HG03520 (cell line): ENCODE data around the gene ITFG2.

Source experiments
- ATAC-seq: cut with Tn5 transposase; IDR thresholded peaks from one replicate; pipeline ENCODE4 v1.9.1; 2021; ENCODE audit warnings: mild to moderate bottlenecking, moderate library complexity; ENCODE audit not compliant: unreplicated experiment

The ITFG2 gene

GRCh38 chr12:2826721-2827515 lies 14.4 kb downstream of the ITFG2 start:
- ATAC-seq, result no peak

- ATAC-seq, result no peak
These were observed 16.8 kb downstream of the ITFG2 start for GRCh38 chr12:2829275-2829674.

DNA sequence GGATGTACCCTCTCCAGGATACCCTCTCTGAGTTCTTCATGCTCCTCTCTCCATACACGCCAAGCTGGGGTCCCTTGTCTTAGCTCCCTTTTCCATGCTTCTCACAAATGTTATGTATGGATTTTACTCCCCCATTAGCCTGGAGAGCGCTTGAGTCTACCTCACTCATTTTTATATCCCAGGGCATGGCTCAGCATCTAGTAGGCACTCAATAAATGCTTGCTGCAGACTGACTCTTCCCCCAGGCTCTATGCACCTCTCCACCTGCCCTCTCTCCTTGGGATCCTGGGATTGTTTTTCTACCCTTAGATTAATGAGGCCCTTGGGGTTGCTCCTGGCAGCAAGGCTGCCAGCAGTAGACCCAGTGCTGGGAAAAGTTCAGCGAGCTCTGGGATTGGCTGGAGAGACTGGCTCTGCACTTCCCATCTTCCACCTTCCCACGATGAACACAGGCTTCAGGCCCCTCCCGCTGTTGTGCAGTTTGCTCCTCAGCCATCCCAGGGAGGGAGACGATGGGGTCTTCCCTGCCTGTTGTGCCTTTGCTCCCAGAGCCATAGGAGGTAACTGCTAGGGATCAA lies 20.2 kb downstream of the ITFG2 start:
- ATAC-seq, result no peak

- no peak for ATAC-seq
These were observed 20.9 kb downstream of the ITFG2 start for GRCh38 chr12:2833327-2833726.

DNA sequence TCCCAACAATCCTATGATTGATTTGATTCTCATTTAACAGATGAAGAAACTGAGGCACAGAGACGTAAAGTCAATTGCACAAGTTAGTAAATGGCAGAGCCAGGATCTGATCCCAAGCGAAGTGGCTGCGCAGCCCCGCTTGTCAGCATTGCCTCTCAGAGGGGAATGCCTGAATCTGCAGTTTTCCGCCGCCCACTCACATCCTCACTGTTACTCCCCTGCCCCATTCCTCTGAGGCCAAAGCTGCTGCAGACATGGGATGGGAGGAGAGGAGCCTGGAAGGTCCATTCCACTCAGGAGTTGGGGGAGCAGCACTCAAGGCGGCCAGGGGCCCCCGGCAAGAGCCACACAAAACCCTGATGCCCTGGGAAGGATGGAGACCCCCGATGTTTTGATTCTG lies 21.3 kb downstream of the ITFG2 start:
- no peak for ATAC-seq

DNA sequence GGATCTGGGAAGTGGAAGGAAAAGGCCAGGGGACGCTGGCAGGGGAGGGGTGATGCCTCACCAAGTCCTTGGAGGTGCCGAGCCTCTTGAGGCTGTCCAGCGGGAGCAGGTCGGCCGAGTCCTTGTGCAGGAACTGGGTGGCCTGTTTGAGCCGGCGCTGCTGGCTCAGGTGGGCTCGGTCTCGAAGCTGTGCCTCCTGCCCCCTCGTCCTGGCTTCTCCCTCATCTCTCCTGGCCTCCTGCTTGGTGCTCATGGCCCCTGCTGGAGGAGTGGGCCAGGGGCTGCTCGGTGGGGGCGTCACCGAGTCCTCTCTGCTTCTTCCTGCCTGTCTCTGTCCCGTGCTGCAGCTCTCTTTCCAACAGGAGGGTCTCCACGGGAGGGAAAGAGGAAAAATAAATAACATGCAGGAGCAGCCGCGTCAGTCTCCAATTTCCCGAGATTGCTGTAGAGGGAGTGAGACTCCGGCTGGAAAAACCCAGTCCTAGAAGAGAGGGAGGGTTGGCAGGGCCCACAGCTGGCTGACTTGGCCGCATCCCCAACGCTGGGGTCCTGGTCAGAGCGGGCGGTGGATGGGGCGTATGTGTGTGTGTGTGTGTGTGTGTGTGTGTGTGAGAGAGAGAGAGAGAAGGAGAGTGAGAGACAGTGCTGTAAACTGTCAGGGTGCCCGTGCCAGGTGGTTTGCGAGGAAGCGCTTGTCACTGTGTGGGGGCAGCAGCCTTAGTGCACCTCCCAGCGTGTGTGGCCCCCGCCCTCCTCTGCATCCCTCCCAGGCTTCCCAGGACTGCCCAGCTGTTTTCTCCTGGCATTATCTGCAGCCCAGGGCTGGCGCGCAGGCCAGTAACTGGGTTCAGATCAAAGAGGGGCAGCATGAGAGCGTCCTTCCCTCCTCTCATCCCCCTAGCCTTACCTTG lies 22.4 kb downstream of the ITFG2 start, which contains the start of gene NRIP2:
NRIP2 (minus strand) TSS at position 455 of the 911 bp plus-strand sequence; CDS start at position 403, 52 bp downstream.
- ATAC-seq, result no peak

GRCh38 chr12:2835691-2836403 lies 23.4 kb downstream of the ITFG2 start:
- no peak for ATAC-seq

DNA sequence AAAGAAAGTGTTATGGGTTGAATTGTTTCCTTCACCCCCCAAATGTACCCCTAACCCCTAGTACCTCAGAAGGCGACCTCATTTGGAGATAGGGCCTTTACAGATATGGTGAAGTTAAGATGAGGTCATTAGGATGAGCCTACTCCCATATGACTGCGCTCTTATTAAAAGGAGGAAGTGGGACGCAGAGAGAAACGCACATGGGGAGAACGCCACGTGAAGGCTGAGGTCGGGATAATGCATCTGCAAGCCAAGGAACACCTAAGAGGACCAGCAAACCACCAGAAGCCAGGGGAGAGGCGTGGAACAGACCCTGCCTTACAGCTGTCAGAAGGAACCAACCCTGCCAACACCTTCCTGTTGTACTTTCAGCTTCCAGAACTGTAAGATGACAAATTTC lies 24.1 kb downstream of the ITFG2 start:
- no peak for ATAC-seq

GRCh38 chr12:2841056-2841650 lies 28.7 kb downstream of the ITFG2 start:
- no peak for ATAC-seq

GRCh38 chr12:2842948-2843347 lies 30.5 kb downstream of the ITFG2 start:
- ATAC-seq, result no peak

DNA sequence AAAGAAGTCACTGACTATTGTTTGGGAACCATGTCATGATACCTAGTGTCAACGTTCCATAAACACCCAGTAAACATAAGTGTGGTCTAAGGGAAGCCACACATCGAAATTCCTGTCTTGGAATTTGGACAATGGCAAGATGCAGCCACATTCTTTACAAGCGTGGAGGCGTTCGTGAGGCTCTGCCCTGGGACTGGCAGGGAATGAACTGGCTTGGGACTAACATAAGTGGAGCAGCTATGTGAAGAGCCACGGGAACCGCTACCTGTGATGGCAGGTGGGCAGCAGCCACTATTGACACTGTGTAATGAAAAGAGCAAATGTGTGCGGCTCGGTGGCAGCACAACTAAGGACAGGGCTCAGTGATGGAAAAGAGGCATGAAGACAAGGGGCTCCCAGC lies 32.3 kb downstream of the ITFG2 start:
- ATAC-seq, result no peak

GRCh38 chr12:2845280-2845679 lies 32.8 kb downstream of the ITFG2 start:
- no peak for ATAC-seq

DNA sequence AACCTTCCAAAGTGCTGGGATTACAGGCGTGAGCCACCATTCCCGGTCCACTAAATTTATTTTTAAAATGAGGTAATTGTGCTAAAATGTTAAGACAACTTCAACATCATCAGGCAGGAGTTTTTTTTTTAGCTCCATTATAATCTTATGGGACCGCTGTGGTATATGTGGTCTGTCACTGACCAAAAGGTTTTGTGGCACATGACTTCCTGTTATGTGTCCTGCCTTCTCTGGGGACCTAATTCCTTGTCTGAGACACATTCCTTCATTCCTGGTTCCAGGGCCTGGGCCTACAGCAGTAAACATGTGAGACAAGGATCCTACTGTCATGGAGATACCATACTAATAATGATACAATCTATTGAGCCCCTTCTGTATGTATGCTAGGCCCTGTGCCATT lies 39.5 kb downstream of the ITFG2 start:
- ATAC-seq, result no peak

- no peak for ATAC-seq
These were observed 41.2 kb downstream of the ITFG2 start for GRCh38 chr12:2853626-2854025.

- no peak for ATAC-seq
These were observed 42.4 kb downstream of the ITFG2 start for GRCh38 chr12:2854669-2855453.

- ATAC-seq, result no peak
These were observed 43.1 kb downstream of the ITFG2 start for GRCh38 chr12:2855546-2855945.

- no peak for ATAC-seq
These were observed 43.6 kb downstream of the ITFG2 start for GRCh38 chr12:2856051-2856450.

DNA sequence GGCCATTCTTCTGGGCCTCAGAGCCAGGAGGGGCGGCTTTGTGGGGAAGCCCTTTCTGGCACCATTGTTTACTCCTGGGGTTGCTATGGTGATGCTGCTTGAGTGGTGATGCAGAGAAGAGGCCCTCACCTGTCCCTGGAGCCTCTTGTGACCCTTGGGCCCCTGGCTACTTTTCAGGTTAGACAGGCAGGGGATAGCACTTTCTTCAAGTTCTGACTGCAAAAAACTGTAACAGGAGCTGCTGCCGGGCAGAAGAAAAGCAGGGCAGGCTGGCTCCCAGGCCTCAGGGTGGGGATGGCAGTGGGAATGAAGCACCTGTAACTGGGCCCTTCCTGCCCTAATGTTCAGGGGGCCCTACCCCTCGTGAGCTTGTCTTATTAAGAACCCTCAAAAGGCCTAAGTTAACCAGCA lies 44.6 kb downstream of the ITFG2 start, which contains the start of gene TEX52:
TEX52 (minus strand) TSS at position 19 of the 411 bp plus-strand sequence; CDS start at position 6, 13 bp downstream.
- no peak for ATAC-seq

- no peak for ATAC-seq
These were observed 45.1 kb downstream of the ITFG2 start for GRCh38 chr12:2857576-2857975.

- ATAC-seq, result no peak
These were observed 45.9 kb downstream of the ITFG2 start for GRCh38 chr12:2858334-2858733.
